Uterus (tissue), 2 donors: ENCODE data around the gene ICA1.

Experiments
- POLR2A ChIP-seq, 2 donors: fragments of 450-650 bp; IDR thresholded peaks; one replicate each; pipeline ENCODE4 v1.6.1; 2016; ENCODE audit warnings: antibody characterized with exemption in 2 of 2, mild to moderate bottlenecking in 1 of 2, moderate library complexity in 1 of 2
- TF ChIP-seq, protein P1 (sequence below), 4 experiments: fragments of 200-600 bp in 2 of 4; fragments of 450-650 bp in 2 of 4; sonication (generic) in 2 of 4; IDR thresholded peaks; one replicate each; pipeline ENCODE4 v1.5.1; 2016 to 2019; ENCODE audit warnings: antibody characterized with exemption in 4 of 4, mild to moderate bottlenecking in 2 of 4, moderate library complexity in 1 of 4

DNA sequence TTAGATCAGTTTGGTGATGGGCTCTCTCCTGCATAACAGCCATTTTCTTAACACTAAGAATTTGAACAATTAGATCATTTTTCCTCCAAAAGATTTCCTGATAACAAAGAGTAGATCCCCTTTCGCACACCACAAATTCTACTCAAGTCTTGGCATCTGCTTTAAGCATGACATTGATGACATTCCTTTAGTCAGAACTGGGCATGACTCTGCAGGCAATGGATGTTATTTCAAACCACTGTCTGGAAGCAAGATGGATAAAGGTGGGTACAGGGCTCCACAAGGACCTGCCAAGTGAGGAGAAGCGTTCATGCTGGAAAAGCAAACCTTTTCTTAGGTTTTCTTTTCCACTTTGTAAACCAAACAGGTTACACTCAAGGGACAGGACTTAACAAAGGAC lies 169.8 kb downstream of the ICA1 start:
- TF ChIP-seq, protein P1, sequence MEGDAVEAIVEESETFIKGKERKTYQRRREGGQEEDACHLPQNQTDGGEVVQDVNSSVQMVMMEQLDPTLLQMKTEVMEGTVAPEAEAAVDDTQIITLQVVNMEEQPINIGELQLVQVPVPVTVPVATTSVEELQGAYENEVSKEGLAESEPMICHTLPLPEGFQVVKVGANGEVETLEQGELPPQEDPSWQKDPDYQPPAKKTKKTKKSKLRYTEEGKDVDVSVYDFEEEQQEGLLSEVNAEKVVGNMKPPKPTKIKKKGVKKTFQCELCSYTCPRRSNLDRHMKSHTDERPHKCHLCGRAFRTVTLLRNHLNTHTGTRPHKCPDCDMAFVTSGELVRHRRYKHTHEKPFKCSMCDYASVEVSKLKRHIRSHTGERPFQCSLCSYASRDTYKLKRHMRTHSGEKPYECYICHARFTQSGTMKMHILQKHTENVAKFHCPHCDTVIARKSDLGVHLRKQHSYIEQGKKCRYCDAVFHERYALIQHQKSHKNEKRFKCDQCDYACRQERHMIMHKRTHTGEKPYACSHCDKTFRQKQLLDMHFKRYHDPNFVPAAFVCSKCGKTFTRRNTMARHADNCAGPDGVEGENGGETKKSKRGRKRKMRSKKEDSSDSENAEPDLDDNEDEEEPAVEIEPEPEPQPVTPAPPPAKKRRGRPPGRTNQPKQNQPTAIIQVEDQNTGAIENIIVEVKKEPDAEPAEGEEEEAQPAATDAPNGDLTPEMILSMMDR (IDR thresholded peaks at IDR 0.05): no peak
- no peak for TF ChIP-seq POLR2A (IDR thresholded peaks at IDR 0.05)
